ENCODE data around the gene TENM4. TPM values are rescaled to one million over a fixed set of nuclear protein-coding genes. Genes with fewer than 3 reads are reported as not detected.

Gene TENM4
- total and polyA plus RNA-seq, 10 of the 15 experiments (the other 5 are each of a cell fraction or from before 2014, with no cell fraction given) = 0.03 to 0.12 (median 0.06) TPM; not detected in 7

- TF ChIP-seq CEBPZ (IDR thresholded peaks at IDR 0.05; ENCODE audit: low read depth, low read length) (no peak), ELK1 (IDR thresholded peaks at IDR 0.05; ENCODE audit: low read depth, low read length) (no peak), CHD2 (IDR thresholded peaks at IDR 0.05; ENCODE audit: borderline replicate concordance, low read depth, low read length) (no peak), HSF1 (IDR thresholded peaks at IDR 0.05; ENCODE audit: low read depth, low read length) (no peak), ATF7 (IDR thresholded peaks at IDR 0.05; ENCODE audit: low read depth) (no peak), SPI1 (IDR thresholded peaks at IDR 0.05; ENCODE audit: borderline replicate concordance, insufficient read depth, low read depth, low read length) (no peak), HDAC6 (IDR thresholded peaks at IDR 0.05; ENCODE audit: unreplicated experiment) (no peak), CEBPB (IDR thresholded peaks at IDR 0.05; ENCODE audit: borderline replicate concordance in 1 of 2, low read depth in 2 of 2, low read length in 2 of 2) (no peak), RB1 (IDR thresholded peaks at IDR 0.05; ENCODE audit: borderline replicate concordance) (no peak), STAT1 (conservative IDR thresholded peaks at IDR 0.05) (no peak), BCLAF1 (IDR thresholded peaks at IDR 0.05) (no peak), PAX8 (IDR thresholded peaks at IDR 0.05) (no peak)
Measured at GRCh38 chr11:78647986-78648875, 792.6 kb downstream of the TENM4 start (continued).
